HG03066 (cell line): ENCODE results near the gene SETBP1.
A peak's percentile ranks its signal among the peaks of the same experiment; 100 is the strongest.
"Not testable (repeated sequence)": the region's sequence is repeated elsewhere in the genome, so short reads cannot be mapped to it uniquely, and the experiment has no call there.

Source experiments
- ATAC-seq: cut with Tn5 transposase; IDR thresholded peaks from one replicate; pipeline ENCODE4 v1.9.1; 2021; ENCODE audit warnings: low read depth; ENCODE audit not compliant: unreplicated experiment

The SETBP1 gene

DNA sequence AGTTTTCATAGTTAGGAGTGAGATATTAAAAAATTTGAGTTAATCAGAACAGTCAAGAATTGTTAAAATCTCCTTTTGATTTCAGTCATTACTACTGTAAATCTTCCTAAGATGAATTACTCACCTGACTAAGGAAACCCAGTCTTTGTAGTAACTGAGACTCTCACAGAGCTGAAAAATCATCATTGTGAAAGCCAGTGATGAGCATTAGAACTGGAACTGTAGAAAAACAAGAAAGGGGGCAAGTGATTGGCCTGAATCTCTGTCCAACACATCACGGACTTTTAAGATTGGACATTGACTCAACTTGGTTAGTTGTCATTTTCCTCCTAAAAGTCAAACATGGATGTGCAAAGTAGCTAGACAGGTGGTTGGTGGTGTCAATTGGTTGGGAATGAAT, 21.9 kb downstream of the SETBP1 start:
- ATAC-seq, result no peak

DNA sequence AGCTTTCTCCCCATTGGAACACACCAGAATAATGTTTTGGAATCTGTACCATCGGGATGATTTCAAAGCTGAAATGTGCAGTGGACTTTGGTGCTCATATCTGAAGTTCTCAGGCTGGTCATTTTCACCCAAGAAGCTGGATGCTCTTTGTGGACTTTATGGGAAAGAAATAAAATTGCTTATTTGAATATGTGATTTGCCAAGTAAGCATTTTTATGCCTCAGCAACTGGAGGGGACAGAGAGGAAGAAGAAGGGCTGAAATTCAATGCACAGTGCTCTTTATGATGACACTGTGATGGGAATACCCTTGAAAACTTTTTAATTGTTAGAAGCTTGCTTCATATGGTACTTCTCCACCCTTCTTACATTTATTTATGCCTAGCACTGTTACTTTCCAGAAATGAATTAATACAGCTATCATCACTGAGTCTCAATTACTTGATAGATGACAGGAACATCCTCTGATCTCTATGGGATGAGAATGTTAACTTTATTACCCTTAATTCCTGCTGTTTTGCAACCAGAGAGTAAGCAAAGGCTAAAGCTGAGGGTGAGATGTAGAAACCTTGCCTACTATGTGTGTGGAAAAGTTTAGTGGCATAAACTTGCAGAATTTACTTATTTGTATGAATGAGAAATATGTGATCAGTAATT, 23.6 kb downstream of the SETBP1 start:
- no peak for ATAC-seq

DNA sequence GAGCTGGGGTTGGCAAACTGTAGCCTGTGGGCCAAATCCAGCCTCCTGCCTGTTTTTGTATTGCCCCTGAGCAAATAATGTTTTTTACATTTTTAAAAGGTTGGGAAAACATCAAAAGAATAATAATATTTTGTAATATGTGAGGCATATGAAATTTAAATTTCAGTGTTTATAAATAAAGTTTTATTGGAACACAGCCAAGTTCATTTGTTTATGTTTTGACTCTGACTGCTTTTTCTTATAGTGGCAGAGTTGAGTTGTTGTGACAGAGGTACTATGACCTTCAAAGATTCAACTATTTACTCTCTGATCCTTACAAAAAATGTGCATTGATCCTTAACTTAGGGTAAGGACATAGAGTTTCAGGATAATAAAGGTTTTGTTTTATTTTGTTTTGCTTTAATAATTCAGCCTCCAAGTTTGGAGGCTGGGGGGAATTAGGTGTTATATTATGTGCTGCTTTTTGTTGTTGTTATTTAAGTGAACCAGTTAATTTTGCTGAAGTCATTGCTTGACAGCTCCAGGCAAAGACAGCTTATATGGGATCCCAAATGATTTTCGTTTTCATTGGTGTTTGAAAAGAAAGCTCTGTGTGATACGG, 24.5 kb downstream of the SETBP1 start:
- no peak for ATAC-seq

DNA sequence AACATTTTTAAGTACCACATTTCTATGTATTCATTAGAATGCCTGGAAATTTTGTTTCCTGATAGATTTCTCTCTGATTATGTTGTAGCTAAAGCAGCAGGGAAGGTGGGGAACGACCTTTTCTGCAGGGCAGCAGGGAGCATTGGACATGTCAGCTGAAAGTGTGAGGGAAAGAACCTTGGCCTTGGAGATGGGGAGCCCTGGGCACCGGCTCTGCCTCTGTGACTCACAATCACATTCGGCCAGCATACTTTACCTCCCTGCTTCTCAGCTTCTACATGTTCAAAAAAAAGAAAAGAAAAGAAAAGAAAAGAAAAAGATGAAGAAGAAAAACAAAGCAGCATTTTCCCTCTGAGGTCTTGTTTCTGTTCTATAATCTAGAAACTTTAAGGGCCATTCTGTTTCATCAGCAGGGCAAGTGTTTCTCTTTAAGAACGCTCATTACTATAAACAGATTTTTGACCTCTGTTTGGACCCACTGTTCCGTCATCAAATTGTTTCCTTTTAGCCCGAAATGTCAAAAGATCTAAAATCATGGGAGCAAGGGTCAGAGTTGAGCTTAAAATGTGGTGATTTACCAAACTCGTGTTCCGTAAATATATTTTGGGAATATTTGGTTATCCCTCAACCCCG, 27.9 kb downstream of the SETBP1 start:
- ATAC-seq, result no peak

DNA sequence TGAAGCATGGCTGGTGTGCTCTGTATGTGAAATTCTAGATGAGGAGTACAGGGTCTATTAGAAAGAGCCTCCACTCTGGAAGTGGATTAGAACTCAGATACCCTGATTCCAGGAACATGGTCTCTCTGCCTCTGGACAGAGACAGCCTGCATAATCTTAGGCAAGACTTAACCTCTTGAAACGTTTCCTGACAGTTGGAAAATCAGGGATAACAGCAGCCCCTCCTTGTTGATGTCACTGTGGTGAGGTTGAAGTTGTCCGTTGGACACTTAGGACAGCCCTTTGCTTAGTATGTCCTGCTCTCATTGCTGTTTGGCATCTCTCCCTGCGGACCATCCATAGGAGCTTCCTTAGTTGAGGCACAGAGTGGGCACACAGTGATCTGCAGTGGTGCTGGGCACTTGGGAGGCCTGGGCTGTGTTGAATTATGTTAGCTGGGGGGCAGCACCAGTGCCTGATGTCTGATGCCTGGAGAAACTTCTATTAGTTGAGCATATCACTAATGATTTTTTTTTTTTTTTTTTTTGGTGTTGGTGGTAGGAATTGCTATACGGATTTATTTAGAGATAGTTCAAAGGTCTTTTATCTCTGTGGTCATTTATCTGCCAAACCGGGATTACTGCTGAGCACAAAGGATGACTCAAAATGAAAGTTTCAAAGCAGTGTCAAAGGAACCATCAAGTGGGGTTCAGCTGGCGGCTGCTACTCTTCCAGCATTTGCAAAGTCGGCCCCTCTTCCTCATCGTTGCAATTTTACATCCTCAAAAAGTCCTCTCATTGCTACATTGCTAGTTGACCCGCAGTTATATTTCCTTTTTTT, 28.8 kb downstream of the SETBP1 start:
- ATAC-seq, result peak; percentile 98

DNA sequence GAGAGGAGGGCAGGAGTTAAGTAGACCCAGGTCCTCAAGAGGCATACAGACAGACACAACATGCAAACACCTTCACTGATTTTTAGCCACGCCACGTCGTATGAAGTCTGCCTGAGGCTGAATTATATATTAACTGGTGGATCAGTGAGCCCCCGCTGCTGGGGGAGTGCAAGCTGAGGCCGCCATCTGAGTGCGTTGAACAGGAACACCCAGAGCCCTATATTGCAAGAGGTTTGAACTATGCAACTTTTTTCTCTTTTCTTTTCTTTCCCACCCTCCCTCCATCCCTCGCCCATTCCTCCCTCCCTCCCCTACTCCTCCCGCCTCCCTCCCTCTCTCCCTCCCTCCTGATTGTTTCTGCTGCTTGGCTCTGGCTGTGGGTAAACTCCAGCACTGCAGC, 30.2 kb downstream of the SETBP1 start:
- ATAC-seq, result no peak

DNA sequence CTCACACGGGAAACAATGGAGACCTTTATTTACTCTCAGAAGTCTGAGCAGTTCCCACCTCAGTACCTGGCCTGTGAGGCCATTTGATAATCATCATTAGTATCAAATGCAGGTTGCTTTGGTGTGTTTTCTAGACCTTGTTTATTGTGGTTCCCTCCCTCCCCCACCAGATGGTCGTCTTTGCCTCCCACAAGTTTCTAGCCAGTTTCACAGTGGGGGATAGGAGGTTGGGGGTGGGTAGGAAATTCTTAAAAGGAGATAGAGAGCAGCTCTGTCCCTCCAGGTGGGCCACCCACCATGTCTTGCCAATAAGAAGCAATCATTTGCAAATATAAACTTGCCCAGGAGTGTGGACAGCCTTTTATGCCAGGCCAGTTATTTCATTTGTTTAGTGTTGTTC, 31.3 kb downstream of the SETBP1 start:
- no peak for ATAC-seq

DNA sequence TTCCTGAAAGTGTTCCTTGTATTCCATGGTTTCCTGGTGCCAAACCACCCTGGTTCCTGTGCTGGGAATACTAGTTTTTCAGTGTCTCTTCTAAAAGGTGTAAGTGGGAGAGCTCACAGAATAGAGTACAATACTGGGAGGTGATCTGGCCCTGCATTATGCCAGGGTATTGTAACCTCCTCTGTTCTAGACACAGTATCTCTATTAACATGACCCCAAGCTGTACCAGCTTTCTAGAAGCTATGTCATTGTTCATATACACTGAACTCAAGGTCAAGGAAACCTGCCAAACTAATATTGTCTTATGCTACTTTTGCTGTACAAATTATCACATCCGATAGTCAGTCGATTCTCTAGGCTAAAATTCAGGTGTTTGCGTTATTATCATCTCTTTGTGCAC, 32.7 kb downstream of the SETBP1 start:
- no peak for ATAC-seq

DNA sequence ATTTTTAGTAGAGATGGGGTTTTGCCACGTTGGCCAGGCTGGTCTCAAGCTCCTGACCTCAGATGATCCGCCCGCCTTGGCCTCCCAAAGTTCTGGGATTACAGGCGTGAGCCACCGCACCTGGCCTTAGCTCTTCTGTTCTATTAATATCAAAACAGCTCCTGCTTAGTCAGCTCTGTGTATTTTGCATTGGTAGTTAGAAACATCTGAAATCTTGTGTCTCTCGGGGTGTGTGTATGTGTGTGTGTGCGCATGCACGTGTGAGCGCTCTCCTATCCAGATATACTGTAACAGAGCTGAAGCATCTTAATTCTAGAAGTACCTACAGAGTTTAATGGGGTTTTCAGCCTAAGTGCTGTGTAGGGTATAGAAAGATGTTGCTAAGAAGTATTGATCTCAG, 33.7 kb downstream of the SETBP1 start:
- ATAC-seq, result no peak

DNA sequence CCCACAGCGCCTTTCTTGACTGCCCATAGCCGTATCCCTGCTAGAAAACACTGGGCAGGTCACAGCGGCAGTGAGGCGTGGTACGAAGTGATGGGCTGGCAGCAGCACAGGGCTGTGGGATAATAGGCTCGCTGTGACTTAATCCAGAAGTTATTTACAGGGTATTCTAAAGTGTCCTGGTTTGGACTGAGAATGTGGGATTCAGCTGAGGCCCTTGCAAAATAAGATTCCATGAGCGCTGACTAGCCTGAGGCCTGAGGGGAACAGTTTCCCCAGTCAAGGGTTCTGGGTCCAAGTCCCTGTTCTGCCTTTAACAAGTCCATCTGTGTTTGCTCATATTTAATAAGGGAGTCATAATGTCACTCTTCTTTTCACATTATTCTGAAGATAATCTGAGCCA, 34.6 kb downstream of the SETBP1 start:
- no peak for ATAC-seq

DNA sequence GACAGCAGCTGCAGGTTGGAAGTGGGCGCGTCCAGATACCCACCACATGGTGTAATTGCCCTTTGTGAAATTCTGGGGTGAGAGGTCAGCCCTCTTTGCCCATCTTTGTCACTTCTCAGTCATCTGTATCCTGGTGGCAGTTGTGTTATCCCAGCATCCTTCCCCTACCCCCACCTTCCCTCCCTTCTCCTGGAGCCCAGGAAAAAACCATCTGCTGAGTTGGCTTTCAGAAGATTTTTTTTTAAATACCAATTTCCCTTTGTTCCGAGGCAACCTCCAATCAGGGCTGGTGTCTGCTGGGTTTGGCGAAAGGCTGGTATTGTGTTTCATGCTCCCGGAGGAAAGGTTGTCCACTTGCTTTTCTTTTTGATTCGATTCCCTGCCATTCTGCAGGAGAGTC, 35.2 kb downstream of the SETBP1 start:
- no peak for ATAC-seq

DNA sequence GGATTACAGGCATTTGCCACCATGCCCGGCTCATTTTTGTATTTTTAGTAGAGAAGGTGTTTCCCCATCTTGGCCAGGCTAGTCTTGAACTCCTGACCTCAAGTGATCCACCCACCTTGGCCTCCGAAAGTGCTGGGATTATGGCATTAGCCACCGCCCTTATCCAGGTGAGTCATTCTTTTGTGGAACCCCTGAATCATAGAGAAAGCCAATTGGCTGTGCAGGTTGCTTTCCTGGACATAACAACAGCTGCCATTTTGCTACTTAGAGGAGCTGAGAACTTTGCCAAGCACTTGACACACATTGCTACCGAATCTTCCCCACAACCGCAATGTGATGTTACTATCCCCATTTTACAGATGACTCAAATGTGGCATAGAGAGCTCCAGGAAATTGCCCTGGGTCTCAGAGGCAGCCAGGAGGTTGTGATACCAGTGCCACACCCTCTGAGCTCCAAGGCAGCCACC, 36.0 kb downstream of the SETBP1 start:
- ATAC-seq, result no peak

DNA sequence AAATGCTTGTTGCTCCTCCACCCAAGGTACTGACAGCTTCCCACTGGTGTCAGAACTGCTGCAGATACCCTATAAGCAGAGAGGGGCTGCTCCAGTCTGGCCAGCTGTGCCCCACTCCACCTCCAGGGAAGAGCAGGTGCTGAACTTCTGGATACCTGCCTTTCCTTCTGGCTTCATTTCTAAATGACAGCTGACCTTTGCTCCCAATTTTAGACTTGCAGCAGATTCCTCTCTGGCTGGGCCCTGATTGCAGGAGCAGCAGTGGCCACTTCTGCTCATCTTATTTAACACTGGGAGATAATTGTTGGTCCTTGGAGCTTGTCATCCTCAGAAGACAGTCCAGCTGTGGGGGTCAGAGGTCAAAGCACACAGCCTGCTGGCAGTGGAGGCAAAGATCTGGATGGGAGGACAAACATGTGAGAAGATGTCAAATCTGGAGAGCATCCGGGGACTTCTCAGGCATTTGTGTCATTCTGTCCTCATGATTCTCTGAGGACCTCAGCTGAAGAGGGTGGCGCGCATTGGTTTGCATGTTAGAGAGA, 38.9 kb downstream of the SETBP1 start:
- ATAC-seq, result no peak

DNA sequence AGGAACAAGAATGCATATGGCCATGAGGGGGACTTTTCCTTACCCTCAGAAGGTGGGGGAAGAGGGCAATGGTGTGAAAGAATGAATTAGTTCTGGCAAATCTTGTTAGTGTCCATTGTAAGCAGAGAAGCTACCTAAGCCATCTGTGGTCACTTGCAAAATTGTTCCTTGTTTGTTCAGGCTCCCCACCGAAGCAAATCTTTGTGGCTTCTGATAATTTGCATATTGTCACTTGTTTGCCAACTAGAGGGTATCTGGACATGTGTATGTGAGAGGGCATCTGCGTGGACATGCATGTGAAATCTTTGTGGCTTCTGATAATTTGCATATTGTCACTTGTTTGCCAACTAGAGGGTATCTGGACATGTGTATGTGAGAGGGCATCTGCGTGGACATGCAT, 41.1 kb downstream of the SETBP1 start:
- ATAC-seq, result not testable (repeated sequence)

DNA sequence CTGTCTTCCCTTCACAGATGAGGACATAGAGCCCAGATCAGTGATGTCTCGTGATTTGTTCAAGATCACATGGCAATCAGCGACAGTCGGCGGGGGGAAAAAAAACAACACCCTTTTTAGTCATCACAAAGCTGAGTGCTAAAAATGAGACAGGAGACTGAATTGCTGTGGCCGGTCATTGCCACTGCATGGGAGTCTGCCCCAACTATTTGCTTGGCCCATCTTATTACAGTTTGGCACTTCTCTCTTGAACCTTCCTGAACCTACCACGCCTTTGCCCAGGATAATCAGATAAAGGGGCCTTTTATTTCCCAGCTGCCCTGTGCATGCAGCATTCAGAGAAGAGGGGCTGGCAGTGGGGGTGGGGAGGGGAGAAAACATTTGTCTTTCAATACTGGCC, 42.7 kb downstream of the SETBP1 start:
- ATAC-seq, result no peak

DNA sequence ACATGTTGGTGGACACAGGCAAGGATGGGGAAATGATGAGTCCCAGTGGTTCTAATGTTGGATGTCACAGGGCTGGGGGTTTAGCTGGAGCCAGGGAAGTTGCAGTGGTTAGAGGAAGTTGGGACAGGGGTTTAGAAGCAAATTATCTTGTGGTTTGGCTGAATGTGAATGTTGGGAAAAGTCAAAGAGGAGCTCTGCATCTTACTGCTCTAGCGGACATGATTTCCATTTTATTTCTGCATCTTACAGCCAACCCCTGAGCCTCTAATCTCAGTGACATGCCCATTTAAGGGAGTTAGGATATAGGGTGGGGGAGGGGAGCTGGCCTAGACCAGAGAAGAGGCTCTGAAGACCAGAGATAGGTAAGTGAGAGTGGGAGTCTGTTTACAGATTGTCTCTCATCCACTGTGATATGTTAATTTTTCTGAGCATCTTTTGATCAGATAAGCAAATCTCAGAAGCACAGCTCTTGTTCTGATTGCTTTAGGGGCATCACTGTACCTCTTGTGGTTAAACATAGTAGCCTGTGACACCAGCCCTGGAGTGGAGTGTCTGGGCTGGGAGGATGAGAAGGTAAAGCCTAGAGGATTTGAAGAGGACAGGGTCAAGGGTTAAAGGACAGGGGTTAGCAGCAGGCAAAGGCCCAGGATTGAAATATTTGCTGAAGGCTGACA, 43.6 kb downstream of the SETBP1 start:
- ATAC-seq, result no peak

DNA sequence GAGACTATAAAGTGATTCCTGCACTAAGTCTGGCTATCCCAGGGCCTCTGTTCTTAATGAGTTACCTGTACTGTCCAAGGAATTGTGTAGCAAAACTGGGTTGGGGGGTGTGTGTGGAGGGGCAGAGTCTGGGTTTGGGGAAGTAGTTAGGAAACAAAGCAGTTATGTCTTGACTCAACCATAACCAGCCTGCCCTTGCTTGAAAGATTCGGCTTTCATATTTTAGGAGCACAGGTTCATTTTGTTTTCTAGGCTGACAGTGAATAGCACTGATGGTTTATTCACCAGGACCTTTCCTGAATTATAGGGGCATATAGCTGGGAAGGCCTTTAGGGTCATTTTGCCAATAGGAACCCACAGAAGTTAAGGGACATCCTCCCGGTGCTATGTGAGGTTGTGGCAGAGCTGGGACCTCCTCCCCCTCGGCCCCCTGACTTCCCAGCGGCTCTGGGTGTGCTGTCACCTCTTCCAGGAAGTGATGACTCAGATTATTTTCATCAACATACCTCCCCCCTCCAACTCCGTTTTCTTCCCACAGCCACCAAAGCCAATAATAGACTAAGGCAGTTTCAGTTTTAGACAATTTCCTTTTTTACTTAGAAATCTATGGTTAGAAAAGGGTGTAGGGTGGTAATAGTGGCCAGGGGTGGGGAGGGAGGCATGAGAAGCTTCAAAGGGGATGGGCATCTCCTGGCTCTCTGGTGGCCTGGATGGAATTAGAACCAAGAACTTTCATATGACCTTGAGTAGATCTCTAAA, 44.8 kb downstream of the SETBP1 start:
- peak; percentile 64 for ATAC-seq

DNA sequence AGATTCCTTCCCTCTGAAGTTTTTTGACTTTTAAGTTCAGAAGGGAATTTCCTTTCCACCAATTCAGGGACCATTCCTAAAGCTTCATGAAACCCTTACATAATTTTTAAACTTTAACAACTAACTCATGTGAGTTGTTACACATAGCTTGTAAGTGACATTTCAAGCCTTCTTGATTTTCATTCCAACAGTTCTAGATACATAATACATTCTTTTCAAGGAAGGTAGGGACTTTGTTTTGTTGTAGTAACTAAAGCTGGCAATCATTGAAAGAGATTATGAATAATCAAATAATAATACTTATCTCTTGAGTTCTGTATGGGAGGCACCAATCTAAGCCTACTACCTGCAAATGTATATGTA, 45.4 kb downstream of the SETBP1 start:
- no peak for ATAC-seq

DNA sequence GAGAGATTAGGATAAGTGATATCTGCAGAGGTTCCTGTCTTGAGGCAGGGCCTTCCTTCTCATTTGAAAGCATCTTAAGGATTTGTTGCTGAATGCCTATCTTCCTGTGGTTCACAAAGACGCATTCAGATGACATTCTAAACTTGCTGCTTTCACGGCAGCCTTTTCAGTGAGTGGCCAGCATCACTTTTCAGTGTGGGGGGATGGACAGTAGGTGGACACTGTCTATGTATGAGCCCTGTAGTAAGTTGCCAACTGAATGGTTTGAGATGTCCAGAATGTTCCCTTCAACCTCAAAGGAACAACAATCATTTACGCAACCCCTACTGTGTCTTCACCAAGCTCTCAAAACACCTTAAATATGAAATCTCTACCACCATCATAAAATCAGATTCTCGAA, 46.6 kb downstream of the SETBP1 start:
- no peak for ATAC-seq

DNA sequence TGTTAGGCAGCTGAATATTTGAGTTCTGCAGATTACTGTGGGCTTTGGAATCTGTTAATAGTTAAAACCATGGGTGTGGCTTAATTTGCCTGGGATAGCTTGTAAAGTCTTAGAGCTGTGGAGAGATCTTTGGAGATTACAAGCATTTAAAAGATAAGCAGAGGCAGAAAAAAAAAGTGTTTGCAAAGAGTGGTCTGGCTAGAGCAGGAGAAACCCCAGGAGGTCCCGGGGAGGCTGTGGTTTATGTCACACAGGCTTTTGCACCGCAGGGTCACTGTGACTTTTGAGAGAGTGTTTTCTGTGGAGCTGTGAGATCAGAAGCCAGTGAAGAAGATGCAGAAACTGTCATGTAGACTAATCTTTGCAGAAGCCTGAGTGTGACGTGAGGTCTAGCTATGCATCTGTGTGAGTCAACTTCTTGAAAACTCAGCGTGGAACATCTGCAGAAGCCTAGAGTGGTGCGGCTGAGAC, 49.0 kb downstream of the SETBP1 start:
- ATAC-seq, result no peak
